Stimulated activated CD8-positive, alpha-beta memory T cell treated with anti-CD3 and anti-CD28 coated beads, Interleukin-12 subunit alpha, Interleukin-12 subunit beta, amount 100 ng/mL, for 4 hours (primary cell): Measurements from ENCODE around the gene THOC1.

Experiments
- DNase-seq: peaks from one replicate; pipeline ENCODE4 v3.0.0-alpha.2; 2020; ENCODE audit warnings: low read depth

Gene THOC1

GRCh38 chr18:213505-213904, 54.3 kb downstream of the THOC1 start:
- DNase-seq = no peak

GRCh38 chr18:212780-213179, 55.1 kb downstream of the THOC1 start:
- DNase-seq = no peak

GRCh38 chr18:211582-211981, 56.3 kb downstream of the THOC1 start:
- DNase-seq = no peak

GRCh38 chr18:210733-211132, 57.1 kb downstream of the THOC1 start:
- DNase-seq = no peak

- no peak for DNase-seq
These were observed 57.8 kb downstream of the THOC1 start for GRCh38 chr18:210075-210474.

- DNase-seq = no peak
These were observed 68.1 kb downstream of the THOC1 start for GRCh38 chr18:199768-200167.

- DNase-seq = no peak
These were observed 68.6 kb downstream of the THOC1 start for GRCh38 chr18:199214-199613.

GRCh38 chr18:195651-196050, 72.2 kb downstream of the THOC1 start:
- DNase-seq = no peak

GRCh38 chr18:192801-193200, 75.0 kb downstream of the THOC1 start:
- no peak for DNase-seq

- no peak for DNase-seq
These were observed 76.1 kb downstream of the THOC1 start for GRCh38 chr18:191725-192124.

GRCh38 chr18:189254-189653, 78.6 kb downstream of the THOC1 start:
- DNase-seq = no peak

GRCh38 chr18:183769-184168, 84.1 kb downstream of the THOC1 start:
- DNase-seq = no peak

- no peak for DNase-seq
These were observed 86.1 kb downstream of the THOC1 start for GRCh38 chr18:181711-182110.

- no peak for DNase-seq
These were observed 88.3 kb downstream of the THOC1 start for GRCh38 chr18:179499-179898.

GRCh38 chr18:172361-172760, 95.5 kb downstream of the THOC1 start:
- no peak for DNase-seq
